GM21423 (cell line): Measurements from ENCODE around the gene ISCA1.

Experiments
- ATAC-seq: cut with Tn5 transposase; IDR thresholded peaks from one replicate; pipeline ENCODE4 v1.9.1; 2021; ENCODE audit warnings: mild to moderate bottlenecking, moderate library complexity; ENCODE audit not compliant: unreplicated experiment

Gene ISCA1

GRCh38 chr9:86238861-86239770 lies 43.2 kb downstream of the ISCA1 start:
- ATAC-seq = no peak

- no peak for ATAC-seq
Measured at GRCh38 chr9:86230858-86231257, 51.5 kb downstream of the ISCA1 start.

GRCh38 chr9:86222667-86223066 lies 59.7 kb downstream of the ISCA1 start:
- ATAC-seq = no peak

GRCh38 chr9:86219606-86220005 lies 62.7 kb downstream of the ISCA1 start:
- ATAC-seq = no peak

- no peak for ATAC-seq
Measured at GRCh38 chr9:86217076-86217755, 65.1 kb downstream of the ISCA1 start.
